ENCODE measurements around the gene PLXNB2.
"Not testable (repeated sequence)": the region's sequence is repeated elsewhere in the genome, so short reads cannot be mapped to it uniquely, and the experiment has no call there.

PLXNB2 gene

GRCh38 chr22:50286701-50287318, 20.6 kb downstream of the PLXNB2 start:
- H3K27ac ChIP-seq, result peak overlapping the region in 3 of 21 experiments; percentile 0 to 33 (median 4)
- H3K4me3 ChIP-seq, result no peak overlapping the region

DNA sequence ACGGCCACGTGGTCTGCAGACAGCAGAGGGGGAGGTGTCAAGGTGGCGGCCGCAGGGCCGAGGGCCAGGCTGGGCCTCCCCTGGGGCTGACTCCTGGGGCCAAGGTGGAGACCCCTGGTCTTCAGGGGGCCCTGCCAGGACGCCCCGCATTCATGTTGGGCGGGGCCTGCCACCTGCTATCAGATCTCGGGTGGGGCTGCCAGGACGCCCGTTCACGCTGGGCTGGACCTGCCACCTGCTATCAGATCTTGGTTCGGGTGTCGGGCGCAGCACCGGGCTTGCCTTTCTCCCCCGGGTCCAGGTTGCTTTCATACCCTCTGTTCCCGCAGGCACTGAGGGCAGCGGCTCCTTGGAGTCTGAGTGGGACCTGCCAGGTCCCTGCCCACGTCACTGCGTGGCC, 21.2 kb downstream of the PLXNB2 start:
- peak overlapping the region in 3 of 21 experiments; percentile 0 to 33 (median 4) for H3K27ac ChIP-seq
- H3K4me3 ChIP-seq, result no peak overlapping the region

- peak overlapping the region in 3 of 21 experiments; percentile 0 to 33 (median 4) for H3K27ac ChIP-seq
- no peak overlapping the region for H3K4me3 ChIP-seq
Measured at GRCh38 chr22:50285568-50286229, 21.7 kb downstream of the PLXNB2 start.

- H3K27ac ChIP-seq, result peak overlapping the region in 1 of 21 experiments; percentile 2
- no peak overlapping the region for H3K4me3 ChIP-seq
Measured at GRCh38 chr22:50284479-50284878, 23.0 kb downstream of the PLXNB2 start.

GRCh38 chr22:50283821-50284220, 23.6 kb downstream of the PLXNB2 start:
- Histone ChIP-seq H3K4me3 (no peak overlapping the region), H3K27ac (peak overlapping the region in 1 of 21 experiments; percentile 32)

GRCh38 chr22:50282361-50283155, 24.9 kb downstream of the PLXNB2 start:
- H3K27ac ChIP-seq, result peak overlapping the region in 20 of 21 experiments; percentile 22 to 81 (median 64)
- H3K4me3 ChIP-seq, result peak overlapping the region in 1 of 7 experiments; percentile 18

DNA sequence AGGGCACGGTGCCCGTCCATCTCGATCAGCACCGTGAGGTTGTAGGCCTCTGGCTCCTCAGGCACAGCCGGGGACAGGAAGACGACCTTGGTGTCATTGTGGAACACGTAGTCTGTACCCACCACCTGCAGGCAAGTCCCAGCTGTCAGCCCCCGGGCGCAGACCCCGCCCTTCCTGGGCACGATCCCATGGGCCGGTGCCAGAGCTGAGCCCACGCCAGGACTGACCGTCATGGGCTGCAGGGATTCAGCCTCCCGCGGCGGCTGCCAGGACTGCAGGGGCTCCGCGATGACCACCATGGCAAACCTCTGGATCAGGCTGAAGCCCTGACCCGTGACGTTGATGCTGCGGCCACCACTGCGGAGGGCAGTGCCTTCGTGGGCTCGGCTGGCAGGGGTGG, 25.5 kb downstream of the PLXNB2 start:
- H3K27ac ChIP-seq, result peak overlapping the region in 19 of 21 experiments; percentile 22 to 81 (median 65)
- peak overlapping the region in 1 of 7 experiments; percentile 18 for H3K4me3 ChIP-seq

DNA sequence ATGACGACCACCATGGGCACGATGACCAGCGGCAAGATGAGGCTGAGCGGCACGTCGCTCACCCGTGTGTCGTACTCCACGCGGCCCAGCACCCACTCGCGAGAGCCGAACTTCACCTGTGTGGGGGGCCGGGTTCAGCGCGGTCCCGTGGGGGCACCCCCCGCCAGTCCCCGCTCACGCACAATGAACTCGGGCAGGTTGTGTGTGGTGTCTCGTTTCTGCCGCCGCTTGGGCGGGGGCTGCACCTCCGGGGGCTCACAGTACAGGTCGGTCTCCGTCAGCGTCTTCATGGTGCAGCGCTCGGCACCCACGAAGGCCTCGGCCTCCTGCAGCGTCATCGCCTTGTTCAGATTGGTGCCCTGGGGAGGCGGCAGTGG, 26.1 kb downstream of the PLXNB2 start:
- no peak overlapping the region for H3K4me3 ChIP-seq
- peak overlapping the region in 6 of 21 experiments; percentile 65 to 81 (median 72) for H3K27ac ChIP-seq

DNA sequence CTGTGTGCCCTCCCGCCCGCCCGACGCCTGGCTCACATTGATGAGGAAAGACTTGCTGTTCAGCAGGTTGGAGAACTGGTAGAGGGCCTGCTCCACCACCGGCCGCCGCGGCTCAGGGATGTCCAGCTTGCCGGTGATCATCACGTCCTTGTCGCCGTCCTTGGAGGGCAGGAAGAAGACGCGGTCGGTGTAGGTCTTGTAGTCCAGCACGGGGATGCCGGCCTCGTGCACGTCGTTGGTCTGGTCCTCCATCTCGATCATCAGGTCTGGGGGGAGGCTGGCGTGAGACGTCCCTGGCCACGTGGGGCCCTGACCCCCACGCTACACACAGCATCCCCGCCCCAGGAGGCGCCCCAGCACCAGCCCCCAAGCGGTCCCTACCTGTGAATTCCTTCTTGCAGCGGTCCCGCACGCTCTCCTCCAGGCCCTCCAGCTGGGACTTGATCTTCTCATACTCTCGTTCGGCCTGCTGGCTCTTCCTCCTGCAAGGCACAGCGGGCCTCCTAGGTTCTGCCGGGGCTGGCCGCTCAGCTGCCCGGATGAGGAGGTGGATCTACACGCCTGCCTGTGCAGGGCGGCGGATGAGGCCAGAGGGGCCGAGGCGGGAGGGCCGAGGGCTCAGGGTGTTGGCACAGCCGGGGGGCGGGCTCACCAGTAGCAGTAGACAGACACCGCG, 26.6 kb downstream of the PLXNB2 start:
- peak overlapping the region in 1 of 21 experiments; percentile 72 for H3K27ac ChIP-seq
- H3K4me3 ChIP-seq, result no peak overlapping the region

- H3K27ac ChIP-seq, result peak overlapping the region in 2 of 21 experiments; percentile 8 to 11
Measured at GRCh38 chr22:50280022-50280707, 27.3 kb downstream of the PLXNB2 start.

GRCh38 chr22:50278956-50279619, 28.4 kb downstream of the PLXNB2 start:
- Histone ChIP-seq H3K4me3 (no peak overlapping the region), H3K27ac (peak overlapping the region in 2 of 21 experiments; percentile 8 to 11)

More at GRCh38 chr22:50280022-50280707, 27.3 kb downstream of the PLXNB2 start:
- no peak overlapping the region for H3K4me3 ChIP-seq

GRCh38 chr22:50278461-50278860, 29.0 kb downstream of the PLXNB2 start:
- H3K4me3 ChIP-seq, result no peak overlapping the region
- H3K27ac ChIP-seq, result no peak overlapping the region

DNA sequence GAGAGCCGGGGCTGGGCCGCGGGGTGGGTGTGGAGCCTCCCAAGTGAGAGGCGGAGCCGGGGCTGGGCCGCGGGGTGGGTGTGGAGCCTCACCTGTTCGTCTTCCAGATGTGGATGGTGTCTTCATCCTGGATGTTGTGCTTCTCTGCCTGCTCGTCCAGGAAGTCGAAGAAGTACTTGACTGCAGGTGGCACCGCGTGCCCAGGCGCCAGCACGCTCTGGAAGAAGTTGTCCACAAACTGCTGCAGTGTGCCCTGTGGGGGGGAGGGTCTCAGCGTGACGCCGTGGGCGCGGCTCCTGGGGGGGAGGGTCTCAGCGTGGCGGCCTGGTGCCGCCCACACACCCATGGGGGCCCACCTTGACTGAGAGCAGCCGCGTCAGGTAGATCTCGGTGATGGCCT, 29.7 kb downstream of the PLXNB2 start:
- H3K27ac ChIP-seq, result peak overlapping the region in 1 of 21 experiments; percentile 2
- H3K4me3 ChIP-seq, result no peak overlapping the region

DNA sequence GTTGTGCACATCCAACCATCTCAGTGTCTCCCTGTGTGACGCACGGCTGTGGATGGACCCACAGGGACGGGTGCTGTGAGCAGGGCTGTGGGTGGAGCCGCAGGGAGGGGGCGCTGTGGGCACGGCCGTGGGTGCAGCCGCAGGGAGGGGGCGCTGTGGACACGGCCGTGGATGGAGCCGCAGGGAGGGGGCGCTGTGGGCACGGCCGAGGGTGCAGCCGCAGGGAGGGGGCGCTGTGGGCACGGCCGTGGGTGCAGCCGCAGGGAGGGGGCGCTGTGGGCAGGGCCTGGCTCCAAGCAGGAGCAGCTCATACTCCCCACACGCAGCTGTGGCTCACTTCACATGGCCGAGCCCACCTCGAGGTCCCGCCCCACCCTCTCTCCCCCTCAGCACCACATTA, 31.3 kb downstream of the PLXNB2 start:
- H3K27ac ChIP-seq, result peak overlapping the region in 1 of 21 experiments; percentile 6
- H3K4me3 ChIP-seq, result no peak overlapping the region

DNA sequence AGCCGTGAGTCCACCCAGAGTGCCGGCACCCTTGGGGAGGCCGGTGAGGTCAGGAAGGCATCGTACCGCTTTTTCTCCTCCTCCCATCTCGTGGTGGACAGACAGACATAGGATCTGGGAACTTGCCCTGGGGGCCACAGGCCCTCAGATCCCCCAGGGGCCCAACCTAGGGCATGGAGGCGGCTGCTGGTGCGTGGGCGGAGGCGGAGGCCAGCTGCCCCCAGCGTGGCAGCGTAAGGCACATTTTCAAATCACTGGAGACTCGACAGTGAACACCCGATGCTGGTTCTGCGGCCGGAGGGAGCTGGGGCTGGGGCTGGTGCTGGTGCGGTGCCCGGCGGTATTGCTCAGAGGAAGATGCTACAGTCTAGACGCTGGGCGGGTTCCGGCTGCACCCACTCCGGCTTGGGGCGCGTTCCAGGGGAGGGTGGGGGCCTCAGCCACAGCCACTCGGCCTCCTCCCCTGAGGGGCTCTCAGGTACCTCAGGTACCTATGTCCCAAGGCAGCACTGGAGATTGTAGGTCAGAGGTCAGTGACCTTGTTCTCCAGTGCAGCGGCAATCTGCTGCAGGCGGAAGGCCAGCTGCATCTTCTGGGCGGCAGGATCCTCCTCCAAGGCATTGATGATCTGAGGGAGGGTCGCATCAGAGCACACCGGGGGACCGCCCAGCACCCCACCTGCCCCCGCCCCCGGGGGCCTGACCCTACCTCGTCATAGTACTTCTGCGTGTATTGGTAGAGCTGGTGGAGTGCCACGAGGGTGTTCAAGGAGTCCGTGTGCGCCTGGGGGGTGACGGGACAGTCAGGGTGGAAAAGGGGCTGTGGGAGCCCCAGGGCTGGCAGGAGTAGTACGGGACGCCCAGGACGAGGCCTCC, 32.0 kb downstream of the PLXNB2 start:
- Histone ChIP-seq H3K27ac (no peak overlapping the region), H3K4me3 (no peak overlapping the region)

DNA sequence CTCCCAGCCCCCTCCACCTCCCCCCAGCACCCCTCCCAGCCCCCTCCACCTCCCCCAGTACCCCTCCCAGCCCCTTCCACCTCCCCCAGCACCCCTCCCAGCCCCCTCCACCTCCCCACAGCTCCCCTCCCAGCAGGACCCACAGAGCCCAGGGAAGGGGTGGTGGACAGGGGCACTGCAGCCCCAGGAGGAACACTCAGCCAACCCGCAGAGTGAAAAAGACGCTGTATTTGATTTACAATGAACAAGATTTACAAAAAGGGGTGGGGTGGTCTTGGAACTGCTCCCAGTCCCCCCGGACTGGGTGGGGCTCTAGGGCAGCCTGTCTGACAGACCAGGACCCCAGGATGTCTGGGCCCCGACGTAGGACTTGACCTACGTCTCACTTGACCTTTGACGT, 32.7 kb downstream of the PLXNB2 start:
- H3K27ac ChIP-seq, result no peak overlapping the region
- H3K4me3 ChIP-seq, result no peak overlapping the region

- no peak overlapping the region for H3K4me3 ChIP-seq
- H3K27ac ChIP-seq, result no peak overlapping the region
Measured at GRCh38 chr22:50274311-50274710, 33.1 kb downstream of the PLXNB2 start.

DNA sequence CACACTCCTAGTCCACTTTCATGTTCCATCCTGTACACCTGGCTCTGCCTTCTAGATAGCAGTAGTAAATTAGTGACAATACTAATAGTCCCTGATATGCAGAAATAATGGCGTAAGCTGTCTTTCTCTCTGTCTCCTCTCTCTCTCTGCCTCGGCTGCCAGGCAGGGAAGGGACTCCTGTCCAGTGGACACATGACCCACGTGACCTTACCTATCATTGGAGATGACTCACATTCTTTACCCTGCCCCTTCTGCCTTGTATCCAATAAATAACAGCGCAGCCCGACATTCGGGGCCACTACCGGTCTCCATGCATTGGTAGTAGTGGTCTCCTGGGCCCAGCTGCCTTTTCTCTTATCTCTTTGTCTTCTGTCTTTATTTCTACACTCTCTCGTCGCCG, 33.7 kb downstream of the PLXNB2 start:
- not testable (repeated sequence) for H3K27ac ChIP-seq, H3K4me3 ChIP-seq
